ENCODE measurements around the gene KSR2.

Gene KSR2

GRCh38 chr12:117847371-117847770 is 121.4 kb downstream of the KSR2 start:
- no peak for TF ChIP-seq CTCF (IDR thresholded peaks at IDR 0.05; ENCODE audit: borderline replicate concordance, control extremely low read depth, extremely low read depth, insufficient read depth, missing control alignments)
- in situ Hi-C loops (cut with MboI; ENCODE audit: low sequenced_read_pairs, unreplicated experiment) = loop anchor here (25.0 kb wide), 2 partner anchors 485 to 635 kb away; partner anchors contain the start of gene NOS1
- DNase-seq (ENCODE audit: low spot score) = no peak

- no peak for TF ChIP-seq CTCF (IDR thresholded peaks at IDR 0.05; ENCODE audit: borderline replicate concordance, control extremely low read depth, extremely low read depth, insufficient read depth, missing control alignments)
- no peak for DNase-seq (ENCODE audit: low spot score)
- in situ Hi-C loops (cut with MboI; ENCODE audit: low sequenced_read_pairs, unreplicated experiment) = loop anchor here (25.0 kb wide), 2 partner anchors 483 to 633 kb away; partner anchors contain the start of gene NOS1
These were observed 123.4 kb downstream of the KSR2 start for GRCh38 chr12:117845271-117845904.

DNA sequence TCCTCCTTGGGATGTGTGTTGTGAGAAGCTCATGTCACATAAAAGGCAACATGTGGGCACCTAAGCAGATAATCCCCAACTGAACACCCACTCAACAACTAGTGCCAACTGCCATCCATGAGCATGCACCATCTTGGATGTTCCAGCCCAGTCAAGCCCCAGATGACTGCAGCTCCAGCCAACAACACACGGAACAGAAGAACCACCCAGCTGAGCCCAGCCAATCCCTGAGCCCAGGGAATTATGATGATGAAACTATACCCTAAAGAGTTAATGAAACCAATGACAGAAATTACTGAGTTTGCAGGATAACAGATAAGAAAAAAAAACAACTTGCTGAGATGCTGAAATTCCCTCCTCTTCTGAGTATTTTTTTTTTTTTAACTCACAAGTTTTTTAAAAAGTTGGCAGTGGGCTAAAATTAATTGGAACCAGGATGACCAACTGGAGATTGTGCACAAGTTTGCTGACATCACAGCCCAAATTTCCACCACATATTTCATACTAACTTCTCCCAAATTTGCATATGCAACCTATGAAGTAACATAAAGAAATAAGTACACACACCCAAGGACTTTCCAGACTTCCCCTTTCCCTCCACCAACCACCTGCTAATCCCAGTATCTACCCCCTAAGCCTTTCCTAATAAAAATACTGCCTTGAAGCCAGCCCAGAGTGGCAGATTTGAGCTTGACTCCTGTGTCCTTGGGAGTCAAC is 124.5 kb downstream of the KSR2 start:
- TF ChIP-seq CTCF (IDR thresholded peaks at IDR 0.05; ENCODE audit: borderline replicate concordance, control extremely low read depth, extremely low read depth, insufficient read depth, missing control alignments) = no peak
- in situ Hi-C loops (cut with MboI; ENCODE audit: low sequenced_read_pairs, unreplicated experiment) = loop anchor here (25.0 kb wide), 2 partner anchors 482 to 632 kb away; partner anchors contain the start of gene NOS1
- no peak for DNase-seq (ENCODE audit: low spot score)

- DNase-seq (ENCODE audit: low spot score) = no peak
- in situ Hi-C loops (cut with MboI; ENCODE audit: low sequenced_read_pairs, unreplicated experiment) = loop anchor here (25.0 kb wide), 2 partner anchors 480 to 630 kb away; partner anchors contain the start of gene NOS1
- no peak for TF ChIP-seq CTCF (IDR thresholded peaks at IDR 0.05; ENCODE audit: borderline replicate concordance, control extremely low read depth, extremely low read depth, insufficient read depth, missing control alignments)
These were observed 126.2 kb downstream of the KSR2 start for GRCh38 chr12:117842630-117843029.

DNA sequence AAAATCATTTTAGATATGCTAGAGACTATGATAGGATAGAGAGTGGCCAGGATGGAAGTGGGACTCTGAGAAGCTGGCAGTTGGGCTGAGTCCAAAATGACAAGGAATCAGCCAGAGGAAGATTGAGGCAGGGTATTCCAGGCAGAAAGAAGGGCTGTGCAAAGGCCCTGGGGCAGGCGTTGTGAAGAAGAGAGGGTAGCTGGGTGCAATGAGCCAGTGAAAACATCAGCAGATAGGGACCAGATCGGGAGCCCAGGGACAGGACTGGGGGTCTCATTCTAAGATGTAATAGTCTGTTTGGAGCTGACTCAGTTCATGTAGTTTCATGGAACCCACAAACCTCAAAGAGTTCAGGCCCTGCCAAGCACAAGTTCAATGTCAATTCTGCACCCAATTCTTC is 126.6 kb downstream of the KSR2 start:
- no peak for TF ChIP-seq CTCF (IDR thresholded peaks at IDR 0.05; ENCODE audit: borderline replicate concordance, control extremely low read depth, extremely low read depth, insufficient read depth, missing control alignments)
- no peak for DNase-seq (ENCODE audit: low spot score)
- in situ Hi-C loops (cut with MboI; ENCODE audit: low sequenced_read_pairs, unreplicated experiment) = loop anchor here (25.0 kb wide), 2 partner anchors 480 to 630 kb away; partner anchors contain the start of gene NOS1

DNA sequence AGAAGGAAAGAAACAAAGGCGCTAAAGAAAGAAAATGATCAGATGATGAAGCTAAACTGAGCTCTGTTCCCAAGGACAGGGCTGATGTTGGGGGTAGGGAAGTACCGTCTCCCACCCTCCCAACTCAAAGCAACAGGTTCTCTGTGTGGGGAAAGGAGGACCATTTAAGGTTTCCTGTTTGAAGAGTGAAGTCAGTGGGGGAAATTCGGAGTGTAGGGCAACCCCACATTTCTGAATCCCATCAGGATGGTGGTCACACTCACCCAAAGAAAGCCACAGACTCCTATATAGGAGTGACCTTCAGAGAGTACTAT is 131.1 kb downstream of the KSR2 start:
- in situ Hi-C loops (cut with MboI; ENCODE audit: low sequenced_read_pairs, unreplicated experiment) = loop anchor here (25.0 kb wide), 2 partner anchors 475 to 625 kb away; partner anchors contain the start of gene NOS1
- TF ChIP-seq CTCF (IDR thresholded peaks at IDR 0.05; ENCODE audit: borderline replicate concordance, control extremely low read depth, extremely low read depth, insufficient read depth, missing control alignments) = no peak
- no peak for DNase-seq (ENCODE audit: low spot score)
